Middle frontal gyrus (tissue), 1 donor: ENCODE results near the gene DAP.
"Not testable (repeated sequence)": the region's sequence is repeated elsewhere in the genome, so short reads cannot be mapped to it uniquely, and the experiment has no call there.

Source experiments
- DNase-seq: peaks from one replicate; pipeline ENCODE4 v3.0.0-alpha.2; 2015; ENCODE audit warnings: low spot score; ENCODE audit errors: extremely low spot score

DAP gene

DNA sequence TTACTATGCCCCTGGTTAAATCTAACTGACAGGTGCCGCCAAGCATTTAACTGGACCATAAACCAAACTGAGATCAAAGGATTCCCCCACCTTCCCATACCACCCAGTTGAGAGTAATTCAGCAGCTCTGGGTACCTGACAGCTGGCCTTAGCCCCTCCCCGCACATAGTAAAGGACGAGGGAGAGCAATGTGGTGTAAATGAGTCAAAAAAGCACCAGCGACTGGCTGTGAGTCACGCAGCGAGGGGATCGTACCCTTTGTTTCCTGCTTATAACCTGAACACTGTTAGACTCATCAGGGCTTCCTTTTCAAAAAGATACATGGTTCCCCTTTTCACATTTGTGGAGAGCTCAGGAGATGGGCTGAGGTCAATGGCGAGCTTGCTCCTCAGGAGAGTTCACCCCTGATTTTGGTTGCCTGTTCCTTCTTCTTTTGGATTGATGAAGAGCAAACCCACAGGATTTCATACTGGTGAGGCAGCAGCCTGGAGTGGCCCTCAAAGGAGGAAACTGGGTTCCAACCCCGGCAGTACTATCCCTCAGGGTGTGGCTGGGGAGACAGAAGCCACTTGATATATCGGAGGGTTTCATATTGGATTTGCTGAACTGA, 125.7 kb downstream of the DAP start:
- DNase-seq = no peak

- DNase-seq = no peak
Measured at GRCh38 chr5:10634562-10634961, 126.5 kb downstream of the DAP start.

- no peak for DNase-seq
Measured at GRCh38 chr5:10634050-10634449, 127.0 kb downstream of the DAP start.

- DNase-seq = no peak
Measured at GRCh38 chr5:10633271-10634049, 127.6 kb downstream of the DAP start.

GRCh38 chr5:10632110-10632761, 128.8 kb downstream of the DAP start:
- DNase-seq = no peak

- no peak for DNase-seq
Measured at GRCh38 chr5:10631316-10631996, 129.6 kb downstream of the DAP start.

DNA sequence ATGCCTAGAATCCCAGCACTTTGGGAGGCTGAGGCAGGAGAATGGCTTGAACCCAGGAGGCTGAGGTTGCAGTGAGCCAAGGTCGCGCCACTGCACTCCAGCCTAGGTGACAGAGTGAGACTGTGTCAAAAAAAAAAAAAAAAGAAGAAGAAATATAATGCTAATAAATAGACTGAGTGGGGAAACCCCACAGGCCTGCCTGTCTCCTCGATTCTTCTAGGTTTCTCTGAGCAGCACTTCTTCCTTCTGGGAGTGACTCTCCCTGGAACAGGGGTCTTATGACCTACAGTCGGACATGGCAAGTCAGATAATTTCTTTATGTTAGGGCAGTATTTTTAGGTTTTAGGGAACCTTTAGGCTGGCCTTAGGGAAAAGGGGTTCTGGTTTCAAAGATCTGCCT, 130.3 kb downstream of the DAP start:
- DNase-seq = not testable (repeated sequence)

DNA sequence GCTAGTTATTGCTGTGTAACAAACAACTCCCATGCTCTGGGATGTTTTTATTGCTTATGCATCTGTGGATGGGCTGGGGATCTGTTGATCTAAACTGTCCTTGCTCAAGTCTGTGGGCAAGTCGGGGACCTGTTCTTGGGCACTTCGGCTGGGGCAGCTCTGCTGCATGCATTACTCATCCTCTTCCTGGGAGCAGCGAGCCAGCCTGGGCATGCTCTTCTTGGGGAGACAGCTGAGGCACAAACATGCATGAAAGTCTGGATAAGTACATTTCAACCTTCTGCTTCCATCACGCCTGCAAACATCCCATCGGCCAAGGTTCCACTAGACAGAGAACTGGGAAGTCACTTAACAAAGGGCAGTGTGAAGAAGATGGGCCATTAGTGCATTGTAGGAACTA, 130.9 kb downstream of the DAP start:
- no peak for DNase-seq

DNA sequence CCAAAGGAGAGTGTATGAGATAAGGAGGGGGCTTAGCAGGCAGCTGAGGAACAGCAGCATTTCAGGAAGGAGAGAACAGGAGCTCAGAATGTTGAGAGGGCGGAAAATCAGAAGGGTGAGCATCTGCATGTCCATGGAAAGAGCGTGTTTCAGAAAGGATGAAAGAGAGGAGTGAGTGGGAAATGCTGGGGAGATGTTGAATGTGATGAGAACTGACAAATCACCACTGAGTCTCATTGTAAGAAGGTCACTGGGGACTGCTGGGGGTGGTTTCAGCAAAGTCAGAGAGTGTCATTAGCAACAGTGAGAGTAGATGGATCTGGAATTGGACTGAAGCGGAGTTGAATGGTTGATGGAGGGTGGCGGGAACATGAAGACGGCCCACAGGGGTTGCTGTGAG, 131.4 kb downstream of the DAP start:
- DNase-seq = no peak
